GM21576 (cell line): ENCODE data around the gene ZNF536.

Source experiments
- ATAC-seq: cut with Tn5 transposase; IDR thresholded peaks from one replicate; pipeline ENCODE4 v1.9.1; 2021; ENCODE audit warnings: mild to moderate bottlenecking, moderate library complexity; ENCODE audit not compliant: unreplicated experiment

The ZNF536 gene

GRCh38 chr19:30519607-30520205, 147.5 kb downstream of the ZNF536 start:
- no peak for ATAC-seq

DNA sequence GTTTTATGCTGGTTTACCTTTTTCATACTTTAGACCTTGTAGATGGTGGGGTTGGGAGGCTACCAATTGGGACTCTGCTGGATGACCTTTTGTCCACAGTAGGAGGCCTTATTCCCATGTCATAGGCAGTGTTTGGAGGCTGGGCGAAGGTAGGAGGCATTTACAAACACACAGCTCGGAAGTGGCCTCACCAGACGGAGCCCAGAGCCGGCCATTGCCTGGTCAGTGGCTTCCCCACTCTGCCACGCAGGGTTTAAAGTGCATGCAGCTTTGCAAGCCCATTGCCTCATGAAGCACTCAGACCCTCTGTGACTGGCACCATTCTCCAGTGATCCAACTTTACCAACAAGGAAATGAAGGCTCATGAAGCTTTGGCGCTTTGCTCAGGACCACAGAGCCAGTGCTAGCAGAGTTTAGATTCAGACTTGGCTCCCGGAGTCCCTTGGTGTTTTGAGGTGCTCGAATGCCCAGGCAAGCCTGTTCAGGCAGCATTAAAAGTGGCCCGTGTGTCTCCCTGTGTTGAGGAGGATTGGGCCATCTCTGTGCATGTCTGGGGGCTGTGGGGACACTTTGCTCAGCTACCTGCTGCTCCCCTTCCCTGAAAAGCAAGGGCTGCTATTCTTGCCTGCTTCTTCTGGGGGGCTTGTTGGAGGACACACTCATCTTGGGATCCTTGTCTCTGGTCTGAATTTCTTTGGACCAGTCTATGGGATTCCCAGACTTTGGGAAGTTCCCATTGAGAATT, 148.7 kb downstream of the ZNF536 start:
- ATAC-seq = no peak

GRCh38 chr19:30521937-30522336, 149.8 kb downstream of the ZNF536 start:
- no peak for ATAC-seq

DNA sequence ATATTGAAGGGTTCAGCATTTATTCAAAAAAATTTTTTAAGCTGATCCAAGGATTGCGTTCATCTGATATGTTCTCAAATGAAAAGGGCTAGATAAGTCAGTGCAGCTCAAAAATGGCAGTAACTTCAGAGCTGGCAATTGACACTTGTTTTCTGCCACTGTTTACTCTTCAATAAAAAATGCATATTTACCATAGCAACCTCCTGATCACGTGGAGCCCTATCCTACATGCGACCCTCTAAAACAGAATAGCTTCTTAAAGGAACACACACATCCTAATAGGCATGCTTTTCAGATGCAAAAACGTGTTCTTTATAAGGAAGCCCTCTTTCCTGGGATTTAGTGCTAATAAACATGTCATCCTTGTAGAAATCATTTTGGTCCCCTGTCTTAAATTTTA, 150.2 kb downstream of the ZNF536 start:
- ATAC-seq = no peak

GRCh38 chr19:30523791-30524190, 151.6 kb downstream of the ZNF536 start:
- ATAC-seq = no peak

GRCh38 chr19:30525383-30525782, 153.2 kb downstream of the ZNF536 start:
- ATAC-seq = no peak

GRCh38 chr19:30528919-30529318, 156.7 kb downstream of the ZNF536 start:
- ATAC-seq = no peak

- no peak for ATAC-seq
Observed at GRCh38 chr19:30529876-30530275, 157.7 kb downstream of the ZNF536 start.

GRCh38 chr19:30530751-30531150, 158.6 kb downstream of the ZNF536 start:
- no peak for ATAC-seq

GRCh38 chr19:30535011-30535410, 162.8 kb downstream of the ZNF536 start:
- ATAC-seq = no peak

DNA sequence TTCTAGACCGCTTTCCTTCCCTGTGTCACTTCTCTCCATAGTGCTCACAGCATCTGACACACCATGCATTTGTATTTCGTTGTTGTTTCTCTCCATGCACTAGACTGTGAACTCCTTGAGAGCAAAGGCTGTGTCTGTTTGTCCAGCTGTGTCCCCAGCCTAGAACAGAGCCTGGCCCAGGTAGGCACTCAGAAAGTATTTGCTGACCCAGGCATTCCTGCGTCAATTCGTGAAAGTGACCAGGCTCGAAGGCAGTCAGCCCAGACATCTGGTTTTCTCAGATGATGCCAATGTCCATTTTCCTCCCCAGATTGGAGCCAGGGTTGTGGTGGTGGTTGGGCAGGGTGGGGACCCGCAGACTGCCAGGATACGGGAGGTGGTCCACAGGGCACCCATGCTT, 164.8 kb downstream of the ZNF536 start:
- no peak for ATAC-seq

DNA sequence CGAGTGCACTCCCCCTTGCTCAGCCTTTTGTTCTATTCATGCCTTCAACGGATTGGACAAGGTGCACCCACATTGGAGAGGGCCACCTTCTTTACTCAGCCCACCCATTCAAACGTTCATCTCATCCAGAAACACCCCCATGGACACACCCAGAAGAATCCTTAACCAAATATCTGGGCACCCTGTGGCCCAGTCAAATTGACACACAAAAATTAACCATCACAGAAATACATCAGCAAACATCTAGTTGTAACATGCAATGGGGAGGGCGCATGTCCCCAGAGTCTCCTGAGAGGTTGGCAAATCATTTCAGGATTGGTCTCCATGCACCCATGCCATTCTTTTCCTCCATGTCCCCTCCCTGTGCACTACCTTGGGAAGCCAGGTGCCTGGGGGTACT, 167.1 kb downstream of the ZNF536 start:
- ATAC-seq = no peak

- ATAC-seq = no peak
Observed at GRCh38 chr19:30539981-30540380, 167.8 kb downstream of the ZNF536 start.

DNA sequence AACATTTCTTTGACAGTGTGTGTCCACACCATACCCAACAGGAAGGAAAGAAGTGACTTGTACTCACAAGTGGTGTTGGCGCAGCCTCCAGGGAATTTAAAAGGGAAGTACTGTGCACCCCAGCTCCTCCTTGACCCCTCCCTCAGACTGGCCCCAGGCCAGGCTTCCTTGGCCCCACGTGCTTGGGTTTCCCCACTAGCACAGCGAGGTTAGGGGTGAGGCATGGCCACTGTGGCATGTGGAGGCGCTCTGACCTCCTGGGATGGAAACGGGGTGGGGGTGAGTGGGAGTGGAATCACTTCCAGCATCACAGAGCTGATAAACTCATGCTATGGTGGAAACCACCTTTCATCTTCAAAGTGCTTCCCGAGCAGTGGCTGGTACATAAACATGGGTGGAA, 168.6 kb downstream of the ZNF536 start:
- ATAC-seq = no peak

- no peak for ATAC-seq
Observed at GRCh38 chr19:30541575-30541974, 169.4 kb downstream of the ZNF536 start.

GRCh38 chr19:30543243-30543945, 171.2 kb downstream of the ZNF536 start:
- no peak for ATAC-seq

DNA sequence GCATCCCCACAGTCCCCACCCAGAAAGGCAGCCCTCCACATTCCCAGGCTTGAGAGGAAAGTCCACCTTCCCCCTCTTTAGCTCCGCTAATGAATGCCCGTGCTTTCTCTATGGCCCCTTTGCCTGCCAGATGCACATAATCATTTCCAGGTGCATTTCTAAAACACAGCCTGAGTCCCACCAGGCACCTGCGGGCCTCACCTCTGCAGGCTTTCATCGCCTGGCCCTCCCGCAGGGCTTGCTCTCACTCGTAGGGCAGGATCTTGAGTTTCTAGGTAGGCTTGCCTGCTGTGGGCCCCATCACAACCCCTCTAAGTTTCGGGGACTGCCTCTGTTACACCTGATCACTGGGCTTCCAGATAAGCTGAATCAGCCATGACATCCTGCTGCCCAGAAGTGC, 173.6 kb downstream of the ZNF536 start:
- no peak for ATAC-seq

- ATAC-seq = no peak
Observed at GRCh38 chr19:30546332-30546731, 174.1 kb downstream of the ZNF536 start.

DNA sequence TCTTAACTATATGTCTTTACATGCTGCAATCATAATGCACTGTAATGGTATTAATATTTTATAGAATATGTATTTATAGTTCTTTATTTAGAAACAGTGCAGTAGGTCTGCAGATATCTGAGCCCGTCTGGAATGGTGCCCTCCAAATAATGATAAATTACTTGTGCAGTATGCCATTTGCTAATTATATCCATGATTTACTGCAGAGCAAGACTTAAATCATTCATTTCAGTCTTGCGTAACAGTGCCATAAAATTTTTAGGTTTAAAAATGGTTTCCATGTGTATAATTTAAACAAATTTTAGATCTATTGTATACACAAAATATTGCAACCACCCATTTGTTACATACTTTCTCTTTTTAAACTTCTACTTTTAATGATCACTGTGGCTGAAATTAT, 175.1 kb downstream of the ZNF536 start:
- ATAC-seq = no peak

GRCh38 chr19:30549151-30549550, 177.0 kb downstream of the ZNF536 start:
- ATAC-seq = no peak

GRCh38 chr19:30551271-30551670, 179.1 kb downstream of the ZNF536 start:
- no peak for ATAC-seq

GRCh38 chr19:30552593-30552992, 180.4 kb downstream of the ZNF536 start:
- ATAC-seq = no peak
